SK-N-MC (cell line): Measurements from ENCODE around the gene TERB1.

ENCODE experiments used
- EZH2 ChIP-seq: fragments of 200-600 bp; sonication (generic); IDR thresholded peaks from one replicate; pipeline ENCODE4 v1.6.1; 2017; ENCODE audit warnings: antibody characterized with exemption
- FOXP2 ChIP-seq: optimal IDR thresholded peaks from 2 replicates; pipeline ENCODE3; 2011; ENCODE audit warnings: mild to moderate bottlenecking, moderate library complexity; ENCODE audit not compliant: insufficient read depth; ENCODE audit errors: extremely low read length, control extremely low read depth
- POLR2AphosphoS5 ChIP-seq: IDR thresholded peaks from 2 replicates; pipeline ENCODE4 v1.6.1; 2012; ENCODE audit warnings: mild to moderate bottlenecking, low read depth, low read length, borderline replicate concordance

DNA sequence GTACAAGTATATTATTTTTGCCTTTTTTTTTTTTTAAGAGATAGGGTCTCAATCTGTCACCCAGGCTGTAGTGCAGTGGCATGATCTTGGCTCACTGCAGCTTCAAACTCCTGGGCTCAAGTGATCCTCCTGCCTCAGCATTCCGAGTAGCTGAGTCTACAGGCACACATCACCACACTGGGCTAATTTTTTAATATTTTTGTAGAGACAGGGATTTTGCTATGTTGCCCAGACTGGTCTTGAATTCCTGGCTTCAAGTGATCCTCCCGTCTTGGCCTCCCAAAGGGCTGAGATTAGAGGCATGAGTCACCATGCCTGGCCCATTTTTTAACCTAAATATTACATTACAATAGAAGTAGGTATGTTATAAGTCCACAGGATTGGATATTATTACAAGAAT is 3.2 kb downstream of the TERB1 start:
- TF ChIP-seq EZH2 (no peak), POLR2AphosphoS5 (no peak), FOXP2 (no peak)
